Right forelimb (tissue), 1 donor: ENCODE data around the gene ADARB1.

ENCODE experiments used
- DNase-seq: peaks from one replicate; pipeline ENCODE4 v3.0.0-alpha.2; 2018

The ADARB1 gene

GRCh38 chr21:45209685-45210284 lies 135.4 kb downstream of the ADARB1 start:
- DNase-seq, result no peak

- no peak for DNase-seq
Measured at GRCh38 chr21:45210461-45210983, 136.1 kb downstream of the ADARB1 start.

GRCh38 chr21:45211661-45212060 lies 137.3 kb downstream of the ADARB1 start:
- no peak for DNase-seq

GRCh38 chr21:45213392-45213791 lies 139.0 kb downstream of the ADARB1 start:
- DNase-seq, result no peak

GRCh38 chr21:45215213-45215612 lies 140.8 kb downstream of the ADARB1 start:
- no peak for DNase-seq

- no peak for DNase-seq
Measured at GRCh38 chr21:45217010-45217409, 142.6 kb downstream of the ADARB1 start.

- DNase-seq, result no peak
Measured at GRCh38 chr21:45219517-45219916, 145.1 kb downstream of the ADARB1 start.

GRCh38 chr21:45220071-45220481 lies 145.7 kb downstream of the ADARB1 start:
- DNase-seq, result no peak

GRCh38 chr21:45220714-45221490 lies 146.5 kb downstream of the ADARB1 start:
- DNase-seq, result no peak

- DNase-seq, result no peak
Measured at GRCh38 chr21:45222001-45222400, 147.6 kb downstream of the ADARB1 start.

GRCh38 chr21:45223236-45224185 lies 149.1 kb downstream of the ADARB1 start:
- DNase-seq, result no peak

GRCh38 chr21:45224189-45224938 lies 150.0 kb downstream of the ADARB1 start:
- DNase-seq, result no peak

GRCh38 chr21:45225041-45225740 lies 150.8 kb downstream of the ADARB1 start:
- no peak for DNase-seq

- DNase-seq, result no peak
Measured at GRCh38 chr21:45225741-45226327, 151.5 kb downstream of the ADARB1 start.

- DNase-seq, result no peak
Measured at GRCh38 chr21:45226540-45227326, 152.4 kb downstream of the ADARB1 start.

GRCh38 chr21:45227735-45228134 lies 153.4 kb downstream of the ADARB1 start:
- DNase-seq, result no peak

- DNase-seq, result no peak
Measured at GRCh38 chr21:45228171-45228641, 153.8 kb downstream of the ADARB1 start.

- no peak for DNase-seq
Measured at GRCh38 chr21:45228656-45229240, 154.4 kb downstream of the ADARB1 start.

- no peak for DNase-seq
Measured at GRCh38 chr21:45231705-45232104, 157.3 kb downstream of the ADARB1 start.

- DNase-seq, result no peak
Measured at GRCh38 chr21:45234127-45234526, 159.7 kb downstream of the ADARB1 start.
